ENCODE data around the gene ADAMTS6. TPM values are rescaled to one million over a fixed set of nuclear protein-coding genes. Genes with fewer than 3 reads are reported as not detected.
A peak's percentile ranks its signal among the peaks of the same experiment; 100 is the strongest.

The ADAMTS6 gene
- total and polyA plus RNA-seq, 2 of the 13 experiments (the other 11 are each of a cell fraction or from before 2014, with no cell fraction given): 3.1 to 8.2 TPM

DNA sequence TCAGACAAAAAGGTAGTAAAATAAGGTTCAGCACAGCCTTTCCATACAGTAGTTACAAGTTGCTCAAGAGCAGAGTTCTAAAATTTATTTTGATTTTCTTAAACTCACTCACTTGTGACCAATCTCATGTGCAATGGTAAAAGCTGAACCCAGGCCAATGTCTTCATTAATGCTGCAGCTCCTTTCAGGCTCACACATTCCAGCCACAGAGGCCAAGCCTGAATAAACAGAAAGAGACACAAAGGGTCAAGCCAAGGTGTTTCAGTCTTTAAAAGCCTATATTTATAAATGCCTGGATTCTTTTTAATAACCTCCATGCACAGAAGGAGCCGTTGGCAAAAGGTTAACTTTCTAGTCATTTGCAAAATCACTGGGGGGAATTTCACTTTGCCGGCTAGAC is 152.5 kb downstream of the ADAMTS6 start (continued):
- TF ChIP-seq, protein P1, sequence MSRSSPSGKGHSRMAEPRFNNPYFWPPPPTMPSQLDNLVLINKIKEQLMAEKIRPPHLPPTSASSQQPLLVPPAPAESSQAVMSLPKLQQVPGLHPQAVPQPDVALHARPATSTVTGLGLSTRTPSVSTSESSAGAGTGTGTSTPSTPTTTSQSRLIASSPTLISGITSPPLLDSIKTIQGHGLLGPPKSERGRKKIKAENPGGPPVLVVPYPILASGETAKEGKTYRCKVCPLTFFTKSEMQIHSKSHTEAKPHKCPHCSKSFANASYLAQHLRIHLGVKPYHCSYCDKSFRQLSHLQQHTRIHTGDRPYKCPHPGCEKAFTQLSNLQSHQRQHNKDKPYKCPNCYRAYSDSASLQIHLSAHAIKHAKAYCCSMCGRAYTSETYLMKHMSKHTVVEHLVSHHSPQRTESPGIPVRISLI (CRISPR knock-in tag; IDR thresholded peaks at IDR 0.05; ENCODE audit: borderline replicate concordance): no peak
- no peak for TF ChIP-seq NFYC (CRISPR knock-in tag; IDR thresholded peaks at IDR 0.05)
- TF ChIP-seq IRF9 (CRISPR knock-in tag; IDR thresholded peaks at IDR 0.05; ENCODE audit: borderline replicate concordance): no peak
- no peak for TF ChIP-seq FOXA3 (CRISPR knock-in tag; IDR thresholded peaks at IDR 0.05)
- no peak for TF ChIP-seq HOXA7 (CRISPR knock-in tag; IDR thresholded peaks at IDR 0.05)
- no peak for TF ChIP-seq SNAI1 (CRISPR knock-in tag; IDR thresholded peaks at IDR 0.05; ENCODE audit: borderline replicate concordance)
- no peak for TF ChIP-seq ARID4A (CRISPR knock-in tag; IDR thresholded peaks at IDR 0.05; ENCODE audit: borderline replicate concordance)
- TF ChIP-seq NFAT5 (CRISPR knock-in tag; IDR thresholded peaks at IDR 0.05): no peak
- no peak for TF ChIP-seq HCFC1 (IDR thresholded peaks at IDR 0.05; ENCODE audit: low read depth, low read length)
- no peak for TF ChIP-seq ADNP (CRISPR knock-in tag; IDR thresholded peaks at IDR 0.05)
- TF ChIP-seq HOMEZ (CRISPR knock-in tag; IDR thresholded peaks at IDR 0.05; ENCODE audit: low read depth): no peak
- TF ChIP-seq ZNF264 (CRISPR knock-in tag; IDR thresholded peaks at IDR 0.05): no peak
- TF ChIP-seq TEAD3 (CRISPR knock-in tag; optimal IDR thresholded peaks at IDR 0.05; ENCODE audit: borderline replicate concordance): peak; percentile 87
- TF ChIP-seq ZNF788 (CRISPR knock-in tag; IDR thresholded peaks at IDR 0.05; ENCODE audit: borderline replicate concordance): no peak
- TF ChIP-seq TOE1 (CRISPR knock-in tag; IDR thresholded peaks at IDR 0.05): no peak
- TF ChIP-seq ZNF629 (CRISPR knock-in tag; conservative IDR thresholded peaks at IDR 0.05): no peak
- no peak for TF ChIP-seq GFI1 (CRISPR knock-in tag; IDR thresholded peaks at IDR 0.05; ENCODE audit: borderline replicate concordance)
- TF ChIP-seq TEAD2 (CRISPR knock-in tag; IDR thresholded peaks at IDR 0.05): no peak
